H1 (cell line): ENCODE results near the gene RAB5A. TPM values are rescaled to one million over a fixed set of nuclear protein-coding genes. Genes with fewer than 3 reads are reported as not detected.

Source experiments
- ASH2L ChIP-seq: fragments of 200-600, 300-600 bp; sonication (generic); IDR thresholded peaks from one replicate; pipeline ENCODE4 v1.7.1; 2017; ENCODE audit warnings: low read length
- CREB1 ChIP-seq: IDR thresholded peaks from 2 replicates; pipeline ENCODE4 v1.6.1; 2012; ENCODE audit warnings: inconsistent platforms
- GABPA ChIP-seq: IDR thresholded peaks from 2 replicates; pipeline ENCODE4 v1.6.1; 2011; ENCODE audit warnings: mild to moderate bottlenecking, low read length, moderate library complexity, borderline replicate concordance; ENCODE audit not compliant: insufficient read depth
- POLR2AphosphoS5 ChIP-seq: IDR thresholded peaks from 2 replicates; pipeline ENCODE4 v1.6.1; 2011; ENCODE audit warnings: low read depth, low read length
- POU5F1 ChIP-seq: IDR thresholded peaks from 2 replicates; pipeline ENCODE4 v1.6.1; 2011; ENCODE audit warnings: low read depth, mild to moderate bottlenecking, low read length, moderate library complexity
- polyA plus RNA-seq, 7 experiments: library from polyadenylated mRNA; depleted of rRNA in 3 of 7; stranded (reverse) in 5 of 7; unstranded in 2 of 7; fragments of >200 nt in 5 of 7; fragments of 200-250 nt in 2 of 7; gene quantifications; 1 replicate in 5 of 7; 2 replicates in 1 of 7; 4 replicates in 1 of 7; pipeline versions ENCODE4 v1.2.1 to v1.2.3, GENCODE V29; 2011 to 2013; ENCODE audit warnings: missing spikeins in 2 of 7, mixed read lengths in 2 of 7
- total RNA-seq: library from RNA; stranded (reverse); fragmentation: NEBNext Ultra II Directional; extraction: Animal tissue kit (Norgen Biotek cat#: 25700); gene quantifications from 2 replicates; pipeline ENCODE4 v1.2.1, GENCODE V29; 2021
- TF ChIP-seq, protein P1 (sequence below): fragments of 300-600 bp; sonication (generic); IDR thresholded peaks from 2 replicates; pipeline ENCODE4 v1.7.1; 2012; ENCODE audit warnings: low read length, moderate library complexity, mild to moderate bottlenecking, inconsistent platforms; ENCODE audit not compliant: insufficient replicate concordance
- TF ChIP-seq, protein P2 (sequence below): IDR thresholded peaks from 2 replicates; pipeline ENCODE4 v1.6.1; 2011; ENCODE audit warnings: low read length, improper control_type of control experiment

Gene RAB5A
- total and polyA plus RNA-seq, 2 of the 8 experiments (the other 6 are each of a cell fraction or from before 2014, with no cell fraction given) = 22.4 to 77.7 TPM

DNA sequence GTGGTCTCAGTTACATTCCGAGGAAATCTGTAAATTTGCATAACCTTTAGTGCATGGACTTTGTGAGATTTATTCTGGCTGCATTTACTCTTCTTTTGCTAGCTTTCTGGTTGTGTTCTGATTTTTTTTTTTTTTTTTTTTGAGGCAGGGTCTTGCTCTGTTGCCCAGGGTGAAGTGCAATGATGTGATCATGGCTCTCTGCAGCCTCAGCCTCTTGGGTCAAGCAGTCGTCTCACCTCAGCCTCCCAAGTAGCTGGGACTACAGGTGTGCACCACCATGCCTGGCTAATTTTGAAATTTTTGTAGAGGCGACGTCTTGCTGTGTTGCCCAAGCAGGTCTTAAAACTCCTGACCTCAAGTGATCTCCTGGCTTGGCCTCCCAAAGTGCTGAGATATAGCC lies 12.6 kb downstream of the RAB5A start (continued):
- TF ChIP-seq, protein P1, sequence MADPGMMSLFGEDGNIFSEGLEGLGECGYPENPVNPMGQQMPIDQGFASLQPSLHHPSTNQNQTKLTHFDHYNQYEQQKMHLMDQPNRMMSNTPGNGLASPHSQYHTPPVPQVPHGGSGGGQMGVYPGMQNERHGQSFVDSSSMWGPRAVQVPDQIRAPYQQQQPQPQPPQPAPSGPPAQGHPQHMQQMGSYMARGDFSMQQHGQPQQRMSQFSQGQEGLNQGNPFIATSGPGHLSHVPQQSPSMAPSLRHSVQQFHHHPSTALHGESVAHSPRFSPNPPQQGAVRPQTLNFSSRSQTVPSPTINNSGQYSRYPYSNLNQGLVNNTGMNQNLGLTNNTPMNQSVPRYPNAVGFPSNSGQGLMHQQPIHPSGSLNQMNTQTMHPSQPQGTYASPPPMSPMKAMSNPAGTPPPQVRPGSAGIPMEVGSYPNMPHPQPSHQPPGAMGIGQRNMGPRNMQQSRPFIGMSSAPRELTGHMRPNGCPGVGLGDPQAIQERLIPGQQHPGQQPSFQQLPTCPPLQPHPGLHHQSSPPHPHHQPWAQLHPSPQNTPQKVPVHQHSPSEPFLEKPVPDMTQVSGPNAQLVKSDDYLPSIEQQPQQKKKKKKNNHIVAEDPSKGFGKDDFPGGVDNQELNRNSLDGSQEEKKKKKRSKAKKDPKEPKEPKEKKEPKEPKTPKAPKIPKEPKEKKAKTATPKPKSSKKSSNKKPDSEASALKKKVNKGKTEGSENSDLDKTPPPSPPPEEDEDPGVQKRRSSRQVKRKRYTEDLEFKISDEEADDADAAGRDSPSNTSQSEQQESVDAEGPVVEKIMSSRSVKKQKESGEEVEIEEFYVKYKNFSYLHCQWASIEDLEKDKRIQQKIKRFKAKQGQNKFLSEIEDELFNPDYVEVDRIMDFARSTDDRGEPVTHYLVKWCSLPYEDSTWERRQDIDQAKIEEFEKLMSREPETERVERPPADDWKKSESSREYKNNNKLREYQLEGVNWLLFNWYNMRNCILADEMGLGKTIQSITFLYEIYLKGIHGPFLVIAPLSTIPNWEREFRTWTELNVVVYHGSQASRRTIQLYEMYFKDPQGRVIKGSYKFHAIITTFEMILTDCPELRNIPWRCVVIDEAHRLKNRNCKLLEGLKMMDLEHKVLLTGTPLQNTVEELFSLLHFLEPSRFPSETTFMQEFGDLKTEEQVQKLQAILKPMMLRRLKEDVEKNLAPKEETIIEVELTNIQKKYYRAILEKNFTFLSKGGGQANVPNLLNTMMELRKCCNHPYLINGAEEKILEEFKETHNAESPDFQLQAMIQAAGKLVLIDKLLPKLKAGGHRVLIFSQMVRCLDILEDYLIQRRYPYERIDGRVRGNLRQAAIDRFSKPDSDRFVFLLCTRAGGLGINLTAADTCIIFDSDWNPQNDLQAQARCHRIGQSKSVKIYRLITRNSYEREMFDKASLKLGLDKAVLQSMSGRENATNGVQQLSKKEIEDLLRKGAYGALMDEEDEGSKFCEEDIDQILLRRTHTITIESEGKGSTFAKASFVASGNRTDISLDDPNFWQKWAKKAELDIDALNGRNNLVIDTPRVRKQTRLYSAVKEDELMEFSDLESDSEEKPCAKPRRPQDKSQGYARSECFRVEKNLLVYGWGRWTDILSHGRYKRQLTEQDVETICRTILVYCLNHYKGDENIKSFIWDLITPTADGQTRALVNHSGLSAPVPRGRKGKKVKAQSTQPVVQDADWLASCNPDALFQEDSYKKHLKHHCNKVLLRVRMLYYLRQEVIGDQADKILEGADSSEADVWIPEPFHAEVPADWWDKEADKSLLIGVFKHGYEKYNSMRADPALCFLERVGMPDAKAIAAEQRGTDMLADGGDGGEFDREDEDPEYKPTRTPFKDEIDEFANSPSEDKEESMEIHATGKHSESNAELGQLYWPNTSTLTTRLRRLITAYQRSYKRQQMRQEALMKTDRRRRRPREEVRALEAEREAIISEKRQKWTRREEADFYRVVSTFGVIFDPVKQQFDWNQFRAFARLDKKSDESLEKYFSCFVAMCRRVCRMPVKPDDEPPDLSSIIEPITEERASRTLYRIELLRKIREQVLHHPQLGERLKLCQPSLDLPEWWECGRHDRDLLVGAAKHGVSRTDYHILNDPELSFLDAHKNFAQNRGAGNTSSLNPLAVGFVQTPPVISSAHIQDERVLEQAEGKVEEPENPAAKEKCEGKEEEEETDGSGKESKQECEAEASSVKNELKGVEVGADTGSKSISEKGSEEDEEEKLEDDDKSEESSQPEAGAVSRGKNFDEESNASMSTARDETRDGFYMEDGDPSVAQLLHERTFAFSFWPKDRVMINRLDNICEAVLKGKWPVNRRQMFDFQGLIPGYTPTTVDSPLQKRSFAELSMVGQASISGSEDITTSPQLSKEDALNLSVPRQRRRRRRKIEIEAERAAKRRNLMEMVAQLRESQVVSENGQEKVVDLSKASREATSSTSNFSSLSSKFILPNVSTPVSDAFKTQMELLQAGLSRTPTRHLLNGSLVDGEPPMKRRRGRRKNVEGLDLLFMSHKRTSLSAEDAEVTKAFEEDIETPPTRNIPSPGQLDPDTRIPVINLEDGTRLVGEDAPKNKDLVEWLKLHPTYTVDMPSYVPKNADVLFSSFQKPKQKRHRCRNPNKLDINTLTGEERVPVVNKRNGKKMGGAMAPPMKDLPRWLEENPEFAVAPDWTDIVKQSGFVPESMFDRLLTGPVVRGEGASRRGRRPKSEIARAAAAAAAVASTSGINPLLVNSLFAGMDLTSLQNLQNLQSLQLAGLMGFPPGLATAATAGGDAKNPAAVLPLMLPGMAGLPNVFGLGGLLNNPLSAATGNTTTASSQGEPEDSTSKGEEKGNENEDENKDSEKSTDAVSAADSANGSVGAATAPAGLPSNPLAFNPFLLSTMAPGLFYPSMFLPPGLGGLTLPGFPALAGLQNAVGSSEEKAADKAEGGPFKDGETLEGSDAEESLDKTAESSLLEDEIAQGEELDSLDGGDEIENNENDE = no peak
- TF ChIP-seq, protein P2, sequence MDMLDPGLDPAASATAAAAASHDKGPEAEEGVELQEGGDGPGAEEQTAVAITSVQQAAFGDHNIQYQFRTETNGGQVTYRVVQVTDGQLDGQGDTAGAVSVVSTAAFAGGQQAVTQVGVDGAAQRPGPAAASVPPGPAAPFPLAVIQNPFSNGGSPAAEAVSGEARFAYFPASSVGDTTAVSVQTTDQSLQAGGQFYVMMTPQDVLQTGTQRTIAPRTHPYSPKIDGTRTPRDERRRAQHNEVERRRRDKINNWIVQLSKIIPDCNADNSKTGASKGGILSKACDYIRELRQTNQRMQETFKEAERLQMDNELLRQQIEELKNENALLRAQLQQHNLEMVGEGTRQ = no peak
- no peak for TF ChIP-seq POU5F1
- TF ChIP-seq POLR2AphosphoS5 = no peak
- TF ChIP-seq ASH2L = no peak
- TF ChIP-seq CREB1 = no peak
- TF ChIP-seq GABPA = no peak
